Panc1 (cell line): ENCODE measurements around the gene SVIL.
"Not testable (repeated sequence)": the region's sequence is repeated elsewhere in the genome, so short reads cannot be mapped to it uniquely, and the experiment has no call there.

Source experiments
- POLR2AphosphoS5 ChIP-seq: IDR thresholded peaks from 2 replicates; pipeline ENCODE4 v1.6.1; 2012; ENCODE audit warnings: mild to moderate bottlenecking, low read depth, low read length, moderate library complexity
- SIN3A ChIP-seq: IDR thresholded peaks from 2 replicates; pipeline ENCODE4 v1.6.1; 2012; ENCODE audit warnings: low read depth, mild to moderate bottlenecking, low read length, moderate library complexity, borderline replicate concordance; ENCODE audit not compliant: insufficient read depth
- TCF7L2 ChIP-seq: IDR thresholded peaks from 2 replicates; pipeline ENCODE4 v1.6.1; 2011; ENCODE audit warnings: mild to moderate bottlenecking, low read depth, low read length, inconsistent platforms
- TF ChIP-seq, protein P1 (sequence below): fragments of 450-650 bp; IDR thresholded peaks from 2 replicates; pipeline ENCODE4 v1.5.1; 2017; ENCODE audit warnings: mild to moderate bottlenecking
- TF ChIP-seq, protein P2 (sequence below), 2 experiments: IDR thresholded peaks; 2 replicates each; pipeline ENCODE4 v1.6.1; 2011 to 2012; ENCODE audit warnings: low read depth in 2 of 2, control low read depth in 1 of 2, low read length in 1 of 2, mild to moderate bottlenecking in 1 of 2, moderate library complexity in 1 of 2; ENCODE audit not compliant: insufficient read depth in 1 of 2

DNA sequence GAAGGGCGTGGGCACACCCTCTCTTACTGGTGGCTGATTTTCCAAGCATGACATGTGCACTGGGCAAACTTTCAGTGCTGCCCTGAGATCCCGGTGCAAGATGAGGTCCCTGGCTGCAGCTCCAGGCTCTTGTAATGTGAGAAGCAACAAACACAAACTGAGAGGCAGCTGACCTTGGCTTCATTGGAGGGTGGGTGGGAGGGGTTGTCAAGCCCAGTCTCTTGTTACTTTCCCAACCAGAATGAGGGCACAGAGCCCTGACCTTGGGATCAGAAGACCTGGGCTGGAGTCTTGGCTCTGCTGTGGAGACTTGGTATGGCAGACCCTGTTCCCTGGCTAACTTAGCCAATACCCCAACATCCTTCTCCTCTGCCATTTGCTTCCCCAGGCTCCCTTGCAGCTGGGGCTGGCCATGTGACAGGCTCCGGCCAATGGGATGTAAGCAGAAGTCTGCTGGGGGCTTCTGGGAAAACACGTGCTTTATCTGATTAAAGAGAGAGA, 170.1 kb downstream of the SVIL start:
- TF ChIP-seq, protein P1, sequence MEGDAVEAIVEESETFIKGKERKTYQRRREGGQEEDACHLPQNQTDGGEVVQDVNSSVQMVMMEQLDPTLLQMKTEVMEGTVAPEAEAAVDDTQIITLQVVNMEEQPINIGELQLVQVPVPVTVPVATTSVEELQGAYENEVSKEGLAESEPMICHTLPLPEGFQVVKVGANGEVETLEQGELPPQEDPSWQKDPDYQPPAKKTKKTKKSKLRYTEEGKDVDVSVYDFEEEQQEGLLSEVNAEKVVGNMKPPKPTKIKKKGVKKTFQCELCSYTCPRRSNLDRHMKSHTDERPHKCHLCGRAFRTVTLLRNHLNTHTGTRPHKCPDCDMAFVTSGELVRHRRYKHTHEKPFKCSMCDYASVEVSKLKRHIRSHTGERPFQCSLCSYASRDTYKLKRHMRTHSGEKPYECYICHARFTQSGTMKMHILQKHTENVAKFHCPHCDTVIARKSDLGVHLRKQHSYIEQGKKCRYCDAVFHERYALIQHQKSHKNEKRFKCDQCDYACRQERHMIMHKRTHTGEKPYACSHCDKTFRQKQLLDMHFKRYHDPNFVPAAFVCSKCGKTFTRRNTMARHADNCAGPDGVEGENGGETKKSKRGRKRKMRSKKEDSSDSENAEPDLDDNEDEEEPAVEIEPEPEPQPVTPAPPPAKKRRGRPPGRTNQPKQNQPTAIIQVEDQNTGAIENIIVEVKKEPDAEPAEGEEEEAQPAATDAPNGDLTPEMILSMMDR: not testable (repeated sequence)
- not testable (repeated sequence) for TF ChIP-seq POLR2AphosphoS5, TCF7L2, SIN3A
- TF ChIP-seq, protein P2, sequence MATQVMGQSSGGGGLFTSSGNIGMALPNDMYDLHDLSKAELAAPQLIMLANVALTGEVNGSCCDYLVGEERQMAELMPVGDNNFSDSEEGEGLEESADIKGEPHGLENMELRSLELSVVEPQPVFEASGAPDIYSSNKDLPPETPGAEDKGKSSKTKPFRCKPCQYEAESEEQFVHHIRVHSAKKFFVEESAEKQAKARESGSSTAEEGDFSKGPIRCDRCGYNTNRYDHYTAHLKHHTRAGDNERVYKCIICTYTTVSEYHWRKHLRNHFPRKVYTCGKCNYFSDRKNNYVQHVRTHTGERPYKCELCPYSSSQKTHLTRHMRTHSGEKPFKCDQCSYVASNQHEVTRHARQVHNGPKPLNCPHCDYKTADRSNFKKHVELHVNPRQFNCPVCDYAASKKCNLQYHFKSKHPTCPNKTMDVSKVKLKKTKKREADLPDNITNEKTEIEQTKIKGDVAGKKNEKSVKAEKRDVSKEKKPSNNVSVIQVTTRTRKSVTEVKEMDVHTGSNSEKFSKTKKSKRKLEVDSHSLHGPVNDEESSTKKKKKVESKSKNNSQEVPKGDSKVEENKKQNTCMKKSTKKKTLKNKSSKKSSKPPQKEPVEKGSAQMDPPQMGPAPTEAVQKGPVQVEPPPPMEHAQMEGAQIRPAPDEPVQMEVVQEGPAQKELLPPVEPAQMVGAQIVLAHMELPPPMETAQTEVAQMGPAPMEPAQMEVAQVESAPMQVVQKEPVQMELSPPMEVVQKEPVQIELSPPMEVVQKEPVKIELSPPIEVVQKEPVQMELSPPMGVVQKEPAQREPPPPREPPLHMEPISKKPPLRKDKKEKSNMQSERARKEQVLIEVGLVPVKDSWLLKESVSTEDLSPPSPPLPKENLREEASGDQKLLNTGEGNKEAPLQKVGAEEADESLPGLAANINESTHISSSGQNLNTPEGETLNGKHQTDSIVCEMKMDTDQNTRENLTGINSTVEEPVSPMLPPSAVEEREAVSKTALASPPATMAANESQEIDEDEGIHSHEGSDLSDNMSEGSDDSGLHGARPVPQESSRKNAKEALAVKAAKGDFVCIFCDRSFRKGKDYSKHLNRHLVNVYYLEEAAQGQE (IDR thresholded peaks at IDR 0.05; ENCODE audit: insufficient read depth in 1 of 2, low read depth in 2 of 2, low read length in 1 of 2): not testable (repeated sequence)
